Naive thymus-derived CD4-positive, alpha-beta T cell (primary cell): ENCODE data around the gene PSMB11. TPM values are rescaled to one million over a fixed set of nuclear protein-coding genes. Genes with fewer than 3 reads are reported as not detected.

ENCODE experiments used
- ATAC-seq: fragments of 150-1000 bp; cut with Tn5 transposase; 2 replicates; pipeline ENCODE4 v1.10.0; 2021; ENCODE audit warnings: mild to moderate bottlenecking, moderate library complexity
- CTCF ChIA-PET: fragments of 350-600 bp; sonication (Branson Sonifier 250); formaldehyde crosslinking; loops from one replicate; lab custom pipeline; 2021; ENCODE audit warnings: antibody characterized with exemption; lab: Charles Lee
- POLR2A ChIA-PET: fragments of 350-600 bp; sonication (Branson Sonifier 250); formaldehyde crosslinking; loops from one replicate; lab custom pipeline; 2021; ENCODE audit warnings: antibody characterized with exemption, inconsistent platforms; lab: Charles Lee
- DNase-seq, 9 donors: peaks; one replicate each; pipeline versions ENCODE4 v3.0.0 to v3.0.0-alpha.2; 2020 to 2022; ENCODE audit warnings: mixed read lengths in 1 of 9
- H3K27ac ChIP-seq: one replicate; pipeline ENCODE4 v1.7.0; 2013; ENCODE audit warnings: mild to moderate bottlenecking, low read depth, low read length, moderate library complexity
- H3K27me3 ChIP-seq, 2 donors: one replicate each; pipeline ENCODE4 v1.7.0; 2013; ENCODE audit warnings: low read length in 2 of 2, mild to moderate bottlenecking in 2 of 2, moderate library complexity in 2 of 2; ENCODE audit not compliant: control insufficient read depth in 2 of 2, insufficient read depth in 2 of 2
- H3K36me3 ChIP-seq, 3 experiments: 1 replicate in 2 of 3; 2 replicates in 1 of 3; pipeline ENCODE4 v1.7.0; 2013; ENCODE audit warnings: low read length in 3 of 3, mild to moderate bottlenecking in 3 of 3, moderate library complexity in 1 of 3; ENCODE audit not compliant: insufficient read depth in 3 of 3, control insufficient read depth in 2 of 3
- H3K4me1 ChIP-seq, 2 donors: one replicate each; pipeline ENCODE4 v1.7.0; 2013; ENCODE audit warnings: low read length in 2 of 2, mild to moderate bottlenecking in 2 of 2, moderate library complexity in 1 of 2; ENCODE audit not compliant: control insufficient read depth in 2 of 2, insufficient read depth in 2 of 2
- H3K4me3 ChIP-seq: 2 replicates; pipeline ENCODE4 v1.7.0; 2013; ENCODE audit warnings: mild to moderate bottlenecking, low read length
- H3K9me3 ChIP-seq, 3 experiments: 1 replicate in 2 of 3; 2 replicates in 1 of 3; pipeline ENCODE4 v1.7.0; 2013; ENCODE audit warnings: low read length in 3 of 3; ENCODE audit not compliant: control insufficient read depth in 2 of 3
- H3K27ac Mint-ChIP-seq, 9 donors: one replicate each; pipeline ENCODE4 v1.8.0; 2020 to 2022; ENCODE audit warnings: mixed read lengths in 9 of 9, mild to moderate bottlenecking in 8 of 9, moderate library complexity in 5 of 9, inconsistent platforms in 2 of 9
- H3K27me3 Mint-ChIP-seq, 5 donors: one replicate each; pipeline ENCODE4 v1.8.0; 2021 to 2022; ENCODE audit warnings: mixed read lengths in 5 of 5, mild to moderate bottlenecking in 1 of 5
- H3K36me3 Mint-ChIP-seq, 5 donors: one replicate each; pipeline ENCODE4 v1.8.0; 2020 to 2022; ENCODE audit warnings: mixed read lengths in 5 of 5, mild to moderate bottlenecking in 3 of 5, inconsistent platforms in 1 of 5
- H3K4me1 Mint-ChIP-seq, 7 donors: one replicate each; pipeline ENCODE4 v1.8.0; 2020 to 2022; ENCODE audit warnings: mixed read lengths in 7 of 7, mild to moderate bottlenecking in 3 of 7, inconsistent platforms in 1 of 7
- H3K4me3 Mint-ChIP-seq, 10 donors: one replicate each; pipeline ENCODE4 v1.8.0; 2020 to 2022; ENCODE audit warnings: mild to moderate bottlenecking in 10 of 10, mixed read lengths in 10 of 10, moderate library complexity in 6 of 10, inconsistent platforms in 2 of 10
- H3K9me3 Mint-ChIP-seq, 11 donors: one replicate each; pipeline ENCODE4 v1.8.0; 2020 to 2022; ENCODE audit warnings: mixed read lengths in 11 of 11, mild to moderate bottlenecking in 4 of 11, inconsistent platforms in 1 of 11, moderate library complexity in 1 of 11
- intact Hi-C, 2 donors: fragments of 100-400 bp; cut with micrococcal nuclease; formaldehyde crosslinking; loops; one replicate each; pipeline ENCODE4 v1.15.1; 2023
- polyA plus RNA-seq, 2 donors: library from polyadenylated mRNA; unstranded; fragments of 300-500 nt; fragmentation: Illumina TruSeq; gene quantifications; one replicate each; pipeline ENCODE4 v1.2.3, GENCODE V29; 2021
- total RNA-seq, 6 experiments: library from RNA in 5 of 6; stranded (reverse) in 5 of 6; gene quantifications; 1 replicate in 5 of 6; 2 replicates in 1 of 6; pipeline ENCODE4 v1.2.3 and lab custom pipeline; 2021 to 2026

PSMB11 gene
- total and polyA plus RNA-seq, 7 experiments from 2014 or later = 0.32 to 1.2 (median 0.69) TPM; not detected in 1

DNA sequence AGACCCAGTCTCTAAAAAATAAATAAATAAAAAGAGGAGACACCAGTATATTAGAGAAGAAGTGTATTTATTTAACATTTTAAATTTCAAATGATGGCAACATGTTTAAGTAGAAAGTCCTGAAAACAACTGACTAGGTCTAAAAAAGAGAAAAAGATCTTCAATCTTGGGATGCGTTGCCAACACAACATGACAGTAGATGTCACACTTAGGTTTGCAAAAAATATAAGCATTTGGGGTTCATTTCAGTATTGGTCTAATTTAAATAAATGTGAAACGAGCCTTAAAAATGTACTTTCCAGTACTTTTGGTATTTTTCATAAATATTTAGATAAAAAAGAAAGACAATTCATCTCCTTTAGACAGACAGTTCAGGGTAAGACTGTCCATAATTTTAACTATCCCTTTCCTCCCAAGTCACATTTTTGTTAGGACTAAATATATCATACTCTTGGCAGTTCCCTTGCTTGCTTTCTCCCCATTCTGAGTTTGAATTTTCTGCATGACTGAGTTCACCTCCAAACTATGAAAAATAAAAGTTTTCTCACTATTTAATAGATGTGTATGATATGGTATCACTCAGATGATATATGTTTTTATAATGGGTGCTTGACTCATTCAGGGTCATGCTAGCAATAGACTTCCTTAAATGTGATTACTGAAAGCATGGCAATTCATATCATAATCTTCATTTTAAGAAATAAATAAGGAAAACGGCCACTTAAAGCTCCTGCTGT, 36.4 kb upstream of the PSMB11 start:
- peak overlapping the region; percentile 83 to 100 (median 96) for H3K4me3 Mint-ChIP-seq

DNA sequence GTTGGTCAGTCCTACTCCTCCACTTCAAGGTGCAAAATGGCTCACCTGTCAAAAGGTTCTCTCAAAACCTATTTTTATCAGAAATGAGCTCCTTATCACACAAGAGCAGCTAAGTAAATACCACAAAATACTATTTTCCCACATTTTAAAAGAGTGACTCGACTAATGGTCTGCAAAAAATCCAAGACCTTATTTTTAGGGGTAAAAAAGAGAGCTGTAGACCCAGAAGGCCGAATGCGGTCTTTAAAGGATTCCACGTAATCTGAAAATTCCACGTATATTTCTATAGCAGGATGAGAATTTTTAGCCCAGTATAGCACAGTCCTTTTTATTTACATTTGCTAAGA, 35.9 kb upstream of the PSMB11 start:
- intact Hi-C loops = loop anchor here in 1 of 2 donors (1.0 to 5.0 kb wide), 3 partner anchors 23 to 1739 kb away; partner anchors contain the start of genes HAUS4 and HNRNPC
- H3K4me1 Mint-ChIP-seq = peaks cover 12 to 57% (median 44%) of the 10 kb centered on the region in 7 donors

More for the DNA sequence above, 36.4 kb upstream of the PSMB11 start:
- no peaks in the 10 kb centered on the region for H3K36me3 ChIP-seq
- no peaks in the 10 kb centered on the region for H3K27me3 ChIP-seq
- Mint-ChIP-seq H3K27me3 (no peaks in the 10 kb centered on the region), H3K9me3 (no peaks in the 10 kb centered on the region), H3K27ac (peak overlapping the region in 8 of 9 donors; percentile 20 to 99 (median 97)), H3K36me3 (peaks cover 0 to 3% (median 0%) of the 10 kb centered on the region in 5 donors), H3K4me1 (peaks cover 12 to 55% (median 43%) of the 10 kb centered on the region in 7 donors)
- intact Hi-C loops = loop anchor here in 1 of 2 donors (1.0 to 5.0 kb wide), 3 partner anchors 22 to 1738 kb away; partner anchors contain the start of genes HAUS4 and HNRNPC
- H3K27ac ChIP-seq = peak overlapping the region; percentile 86
- ATAC-seq (no peak), DNase-seq (no peak)
- ChIA-PET POLR2A (interaction anchor here (0.6 to 4.1 kb wide), 17 partner anchors 8 to 297 kb away, joined by 3 to 79 read pairs (median 5); partner anchors contain the start of genes OXA1L, PPP1R3E, PRMT5 and PSMB5), CTCF (interaction anchor here (0.6 to 3.5 kb wide), 20 partner anchors 9 to 89 kb away, joined by 3 to 33 read pairs (median 7); partner anchors contain the start of genes ACIN1, AJUBA, C14orf119 and CDH24)
- H3K9me3 ChIP-seq = no peaks in the 10 kb centered on the region
- H3K4me3 ChIP-seq = peak overlapping the region; percentile 94
- peaks cover 9 to 25% of the 10 kb centered on the region in 2 donors for H3K4me1 ChIP-seq

DNA sequence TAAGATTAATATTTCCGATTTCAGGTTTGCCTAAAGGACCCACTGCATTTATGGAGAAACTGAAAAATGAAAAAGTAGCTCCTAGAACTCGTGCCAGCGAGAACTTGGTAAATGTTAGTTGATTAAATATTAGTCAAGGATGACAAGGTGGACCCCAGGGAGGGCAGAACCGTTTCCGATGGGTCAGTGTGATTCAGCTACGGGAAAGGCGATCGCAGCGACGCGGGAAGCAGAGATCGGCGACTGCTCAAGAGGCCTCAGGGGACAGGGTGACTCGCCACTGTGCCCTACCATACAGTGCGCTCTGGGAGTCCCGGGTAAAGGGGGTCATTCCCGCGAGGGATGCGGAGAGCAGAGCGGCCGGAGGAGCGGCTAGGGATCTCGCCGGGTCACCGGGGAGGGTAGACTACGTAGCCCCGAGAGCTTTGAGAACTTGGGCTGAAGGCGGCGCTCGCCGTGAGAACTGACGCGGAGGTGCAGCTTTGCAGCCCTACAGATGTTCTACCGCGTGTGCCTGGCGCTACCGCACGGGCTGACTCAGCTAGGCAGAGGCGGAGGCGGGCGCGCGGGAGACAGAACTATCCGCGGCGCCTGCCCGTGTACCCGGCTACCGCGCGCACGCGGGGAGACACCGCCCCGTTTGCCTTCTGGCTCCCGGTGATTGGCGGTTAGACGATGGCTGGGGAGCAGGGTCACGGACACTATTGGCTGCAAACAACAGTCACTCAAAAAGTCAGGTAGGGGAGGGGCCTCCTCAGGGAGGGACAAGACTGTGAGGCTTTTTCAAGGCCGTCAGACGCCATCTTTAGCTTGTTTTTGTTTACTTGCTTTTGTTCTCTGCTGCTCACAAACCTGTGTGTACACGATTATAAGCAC, 35.2 kb upstream of the PSMB11 start:
- peak overlapping the region; percentile 87 to 99 (median 98) for H3K27ac Mint-ChIP-seq
- H3K9me3 Mint-ChIP-seq = no peaks in the 10 kb centered on the region
- Histone ChIP-seq H3K27ac (peak overlapping the region; percentile 86), H3K27me3 (no peaks in the 10 kb centered on the region), H3K9me3 (no peaks in the 10 kb centered on the region), H3K4me3 (peak overlapping the region; percentile 94), H3K36me3 (no peaks in the 10 kb centered on the region), H3K4me1 (peaks cover 9 to 25% of the 10 kb centered on the region in 2 donors)
- DNase-seq (peak; percentile 88 to 99 (median 98)), ATAC-seq (peak; percentile 97)
- peaks cover 0 to 3% (median 0%) of the 10 kb centered on the region in 5 donors for H3K36me3 Mint-ChIP-seq
- peaks cover 12 to 60% (median 48%) of the 10 kb centered on the region in 7 donors for H3K4me1 Mint-ChIP-seq
- no peaks in the 10 kb centered on the region for H3K27me3 Mint-ChIP-seq
- peak overlapping the region; percentile 91 to 100 (median 96) for H3K4me3 Mint-ChIP-seq
- ChIA-PET CTCF (interaction anchor here (0.6 to 3.5 kb wide), 29 partner anchors 9 to 114 kb away, joined by 3 to 33 read pairs (median 5); partner anchors contain the start of genes ACIN1, AJUBA, C14orf119 and CDH24), POLR2A (interaction anchor here (0.6 to 4.1 kb wide), 39 partner anchors 9 to 1550 kb away, joined by 3 to 79 read pairs (median 4); partner anchors contain the start of genes ACIN1, AJUBA, C14orf119 and CDH24)
- intact Hi-C loops = loop anchor here (1.0 to 5.0 kb wide), 13 partner anchors 14 to 1739 kb away; partner anchors contain the start of genes ACIN1 (in 2 of the 2), C14orf119 (in 2 of the 2), PRMT5 (in 2 of the 2) and HAUS4 (in 1 of the 2)

More for the DNA sequence above, 35.9 kb upstream of the PSMB11 start:
- Histone ChIP-seq H3K4me1 (peaks cover 9 to 25% of the 10 kb centered on the region in 2 donors), H3K4me3 (peak overlapping the region; percentile 94), H3K27ac (peak overlapping the region; percentile 86), H3K27me3 (no peaks in the 10 kb centered on the region), H3K36me3 (no peaks in the 10 kb centered on the region), H3K9me3 (no peaks in the 10 kb centered on the region)
- ChIA-PET CTCF (interaction anchor here (0.6 to 3.5 kb wide), 26 partner anchors 9 to 114 kb away, joined by 3 to 33 read pairs (median 6); partner anchors contain the start of genes ACIN1, AJUBA, C14orf119 and CDH24), POLR2A (interaction anchor here (0.8 to 4.1 kb wide), 25 partner anchors 8 to 417 kb away, joined by 3 to 79 read pairs (median 5); partner anchors contain the start of genes ACIN1, C14orf119, CDH24 and DAD1)
- Mint-ChIP-seq H3K27ac (peak overlapping the region; percentile 87 to 99 (median 98)), H3K9me3 (no peaks in the 10 kb centered on the region), H3K36me3 (peaks cover 0 to 3% (median 0%) of the 10 kb centered on the region in 5 donors), H3K4me3 (peak overlapping the region; percentile 91 to 100 (median 96)), H3K27me3 (no peaks in the 10 kb centered on the region)
- ATAC-seq (no peak), DNase-seq (no peak)

DNA sequence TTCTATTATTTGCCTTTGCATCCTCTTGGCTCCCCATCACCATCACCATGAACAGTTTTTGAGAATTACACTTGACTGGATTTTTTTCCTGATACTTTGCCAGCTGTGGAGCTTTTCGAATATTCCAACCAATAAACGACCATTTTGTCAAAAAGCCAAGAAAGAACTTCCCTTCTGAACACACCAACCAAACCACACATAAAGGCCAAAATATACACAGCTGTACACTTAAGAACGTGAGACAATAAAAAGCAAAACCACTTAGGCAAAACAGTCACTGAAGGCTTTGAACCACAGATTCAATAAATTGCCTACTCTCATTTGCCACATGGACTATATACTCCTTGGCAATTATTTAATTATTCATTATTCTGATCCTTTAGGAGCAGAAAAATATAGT, 33.2 kb upstream of the PSMB11 start:
- peak overlapping the region; percentile 68 for H3K27ac ChIP-seq
- intact Hi-C loops = loop anchor here in 1 of 2 donors (5.0 kb wide), 1 partner anchor 1742 kb away; the partner anchor contains the start of gene HNRNPC

DNA sequence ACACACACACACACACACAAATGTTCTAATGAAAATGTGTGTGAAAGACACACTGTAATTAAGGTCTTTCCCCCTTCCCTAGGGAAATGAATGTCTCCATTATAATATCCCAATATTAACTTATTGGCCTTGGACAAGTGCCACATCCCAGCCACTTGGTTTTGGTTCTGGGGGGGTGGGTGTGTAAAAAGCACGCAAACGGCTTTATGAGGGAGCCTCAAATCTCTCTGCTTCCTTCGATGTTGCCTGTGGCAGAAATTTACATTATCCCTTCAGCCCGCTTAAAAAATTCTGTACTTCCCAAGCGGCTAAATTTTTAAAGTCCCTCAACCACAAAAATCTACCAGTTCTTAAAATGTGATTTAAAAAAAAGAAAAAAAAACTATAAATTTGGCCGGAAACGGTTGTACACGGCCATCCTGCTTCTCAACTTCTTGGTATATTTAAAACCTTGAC, 32.5 kb upstream of the PSMB11 start:
- Mint-ChIP-seq H3K27ac (peak overlapping the region; percentile 91 to 98 (median 96)), H3K4me1 (peaks cover 12 to 60% (median 53%) of the 10 kb centered on the region in 7 donors), H3K36me3 (peaks cover 0 to 3% (median 0%) of the 10 kb centered on the region in 5 donors), H3K4me3 (peak overlapping the region; percentile 88 to 100 (median 93)), H3K27me3 (no peaks in the 10 kb centered on the region), H3K9me3 (no peaks in the 10 kb centered on the region)
- Histone ChIP-seq H3K4me3 (peak overlapping the region; percentile 82), H3K36me3 (no peaks in the 10 kb centered on the region), H3K4me1 (peaks cover 9 to 25% of the 10 kb centered on the region in 2 donors), H3K27ac (peak overlapping the region; percentile 68), H3K9me3 (no peaks in the 10 kb centered on the region), H3K27me3 (no peaks in the 10 kb centered on the region)
- DNase-seq (no peak), ATAC-seq (no peak)
- intact Hi-C loops = loop anchor here in 1 of 2 donors (5.0 kb wide), 1 partner anchor 1742 kb away; the partner anchor contains the start of gene HNRNPC
- CTCF ChIA-PET = no interaction called here
- POLR2A ChIA-PET = interaction anchor here (0.8 to 4.1 kb wide), 4 partner anchors 12 to 25 kb away, joined by 4 to 79 read pairs (median 22); partner anchors contain the start of gene PSMB5

More for the DNA sequence above, 33.2 kb upstream of the PSMB11 start:
- Histone ChIP-seq H3K27me3 (no peaks in the 10 kb centered on the region), H3K4me1 (peaks cover 9 to 25% of the 10 kb centered on the region in 2 donors), H3K9me3 (no peaks in the 10 kb centered on the region), H3K36me3 (no peaks in the 10 kb centered on the region), H3K4me3 (no peak overlapping the region)
- ATAC-seq (no peak), DNase-seq (no peak)
- Mint-ChIP-seq H3K27me3 (no peaks in the 10 kb centered on the region), H3K4me3 (peak overlapping the region; percentile 67 to 100 (median 91)), H3K9me3 (no peaks in the 10 kb centered on the region), H3K36me3 (peaks cover 0 to 3% (median 0%) of the 10 kb centered on the region in 5 donors), H3K27ac (peak overlapping the region; percentile 73 to 99 (median 96)), H3K4me1 (peaks cover 12 to 60% (median 53%) of the 10 kb centered on the region in 7 donors)
- ChIA-PET CTCF (interaction anchor here (0.8 to 3.5 kb wide), 3 partner anchors 11 to 178 kb away, joined by 3 to 33 read pairs (median 3); no protein-coding TSS in a partner anchor), POLR2A (interaction anchor here (0.7 to 4.1 kb wide), 11 partner anchors 8 to 110 kb away, joined by 3 to 79 read pairs (median 4); partner anchors contain the start of genes ACIN1, C14orf119, CEBPE and HAUS4)
